ENCODE results near the gene APOLD1.

DNA sequence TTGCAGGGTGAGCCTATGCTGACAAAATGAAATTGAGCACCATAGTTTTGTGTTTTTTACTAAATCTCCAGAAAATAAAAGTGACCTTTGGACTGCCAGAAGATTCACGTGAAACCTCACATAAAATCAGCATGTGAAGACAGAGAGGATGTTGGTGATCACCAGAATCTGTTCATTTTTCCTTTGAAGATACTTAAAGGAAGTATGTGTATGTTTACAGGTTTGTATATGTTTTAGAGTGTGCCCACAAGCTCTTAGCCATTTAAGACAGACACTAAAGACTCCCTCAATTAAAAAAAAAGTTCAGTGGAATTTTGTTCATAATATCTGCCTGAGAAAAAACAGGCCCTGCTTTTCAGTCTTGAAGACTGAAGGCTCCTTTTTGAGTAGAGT, 53.5 kb downstream of the APOLD1 start:
- TF ChIP-seq POLR2A (IDR thresholded peaks at IDR 0.05; ENCODE audit: low read length) (no peak), GATA1 (IDR thresholded peaks at IDR 0.05; ENCODE audit: low read depth, low read length) (no peak)
